Stimulated activated CD8-positive, alpha-beta memory T cell treated with anti-CD3 and anti-CD28 coated beads, Interleukin-15, amount 100 ng/mL, for 4 hours (primary cell): ENCODE data around the gene ENGASE.

Experiments used
- DNase-seq, 2 donors: peaks; one replicate each; pipeline ENCODE4 v3.0.0-alpha.2; 2020; ENCODE audit warnings: low read depth in 2 of 2

ENGASE gene

DNA sequence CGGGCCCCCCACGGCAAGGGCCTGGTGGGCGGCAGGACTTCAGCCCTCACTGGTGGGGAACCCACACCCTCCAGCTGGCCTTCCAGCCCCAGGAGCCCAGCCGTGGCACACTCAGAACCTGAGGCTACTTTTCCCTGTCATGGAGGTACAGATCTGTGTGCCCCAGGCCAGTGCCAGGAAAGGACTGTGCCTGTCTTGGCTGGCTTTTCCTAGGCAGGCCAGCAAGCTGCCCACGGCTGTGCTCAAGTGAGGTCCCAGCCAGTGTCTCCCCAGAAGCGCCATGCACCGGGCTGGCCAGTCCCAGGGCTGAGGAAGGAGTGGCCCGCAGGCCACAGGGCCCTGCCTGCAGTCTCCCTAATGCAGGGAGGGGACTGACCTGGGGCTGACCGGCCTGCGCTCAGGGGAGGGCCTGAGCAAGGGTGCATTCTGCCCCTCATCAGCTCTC, 16.6 kb downstream of the ENGASE start:
- no peak for DNase-seq

DNA sequence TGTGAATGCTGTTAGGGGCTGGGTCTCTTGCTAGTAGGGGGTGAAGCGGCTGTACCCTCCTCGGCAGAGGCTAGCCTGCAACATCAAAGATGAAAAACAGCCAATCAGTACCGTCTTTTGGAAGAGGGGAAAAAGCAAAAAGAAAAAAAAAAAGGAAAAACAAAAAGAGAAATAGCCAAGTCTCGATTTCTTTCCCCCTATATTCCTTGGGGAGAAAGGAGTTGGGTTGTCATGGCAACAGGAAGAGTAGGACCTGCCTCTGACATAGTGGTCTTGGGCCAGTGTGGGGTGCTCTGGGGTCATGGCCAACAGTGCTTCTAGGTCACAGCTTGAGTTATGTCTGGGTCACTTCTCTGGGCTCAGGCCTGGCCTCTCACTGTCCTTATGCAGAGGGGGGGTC, 17.9 kb downstream of the ENGASE start:
- DNase-seq: no peak

DNA sequence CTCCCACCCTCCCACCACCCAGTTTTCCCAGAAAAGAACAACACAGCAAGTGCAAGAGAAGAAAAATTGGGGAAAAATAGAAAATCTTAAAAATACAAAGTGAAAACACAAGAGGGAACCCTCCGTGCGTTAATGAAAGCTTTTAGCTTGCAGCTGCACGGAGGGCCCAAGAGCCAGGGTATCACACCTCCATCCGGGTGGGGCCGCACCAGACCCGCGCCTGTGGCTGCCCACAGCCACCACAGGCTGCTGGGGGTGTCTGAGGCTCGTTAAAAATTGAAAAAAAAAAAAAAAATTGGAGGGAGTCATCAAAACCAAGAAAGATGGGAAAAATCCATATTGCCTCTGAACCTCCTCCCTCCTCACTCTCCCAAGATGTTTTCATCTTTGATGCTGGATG, 18.6 kb downstream of the ENGASE start:
- no peak for DNase-seq

DNA sequence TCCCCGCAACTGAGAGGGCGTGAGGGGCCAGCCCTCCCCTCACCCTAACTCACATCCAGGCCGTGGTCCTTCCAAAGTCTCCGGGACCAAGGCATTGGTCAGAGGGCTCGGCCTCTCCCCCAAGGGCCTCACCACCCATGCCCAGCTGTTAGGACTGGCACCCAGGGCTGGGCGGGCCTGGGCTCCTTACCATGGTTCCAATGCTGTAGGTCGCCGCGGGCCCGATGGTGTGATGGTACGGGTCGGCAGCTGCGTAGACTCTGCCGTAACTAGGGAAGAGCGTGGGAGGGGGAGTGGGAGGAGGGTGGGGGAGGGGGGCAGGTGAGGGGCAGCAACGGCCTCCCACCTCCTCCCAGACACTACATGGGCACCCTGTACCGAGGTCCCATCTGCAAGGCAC, 19.6 kb downstream of the ENGASE start:
- no peak for DNase-seq

DNA sequence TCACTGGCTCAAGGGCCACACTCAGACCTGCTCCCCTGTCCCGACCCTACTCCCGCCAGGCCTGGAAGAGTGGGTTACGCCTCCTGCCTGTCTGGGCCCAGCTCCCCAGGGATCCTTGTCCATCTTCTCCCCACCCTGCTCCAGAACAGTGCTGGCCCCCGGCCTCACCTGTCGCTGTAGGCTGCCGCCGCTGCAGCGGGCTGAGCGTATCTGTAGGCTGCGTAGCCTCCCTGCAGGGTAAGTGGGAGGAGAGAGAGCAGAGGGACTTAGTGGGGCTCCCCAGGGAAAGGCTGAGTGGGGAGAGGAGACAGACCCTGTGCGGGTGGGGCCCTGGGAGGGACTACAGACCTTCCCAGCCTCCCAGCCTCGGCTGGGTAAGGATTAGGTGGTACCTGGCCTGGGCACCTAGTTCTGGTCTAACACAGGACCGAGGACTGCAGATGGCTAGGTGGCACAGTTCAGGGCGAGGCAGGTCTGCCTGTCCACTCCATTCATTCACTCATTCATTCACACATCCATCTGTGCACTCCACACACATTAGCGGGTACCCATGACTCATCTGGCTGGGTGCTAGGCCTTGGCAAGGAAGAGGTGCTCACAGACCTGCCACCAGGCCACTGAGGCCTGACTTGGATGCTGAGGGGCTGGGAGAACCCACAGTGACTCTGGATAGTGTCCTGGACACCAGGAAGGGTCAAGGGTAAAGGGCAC, 20.9 kb downstream of the ENGASE start:
- no peak for DNase-seq

DNA sequence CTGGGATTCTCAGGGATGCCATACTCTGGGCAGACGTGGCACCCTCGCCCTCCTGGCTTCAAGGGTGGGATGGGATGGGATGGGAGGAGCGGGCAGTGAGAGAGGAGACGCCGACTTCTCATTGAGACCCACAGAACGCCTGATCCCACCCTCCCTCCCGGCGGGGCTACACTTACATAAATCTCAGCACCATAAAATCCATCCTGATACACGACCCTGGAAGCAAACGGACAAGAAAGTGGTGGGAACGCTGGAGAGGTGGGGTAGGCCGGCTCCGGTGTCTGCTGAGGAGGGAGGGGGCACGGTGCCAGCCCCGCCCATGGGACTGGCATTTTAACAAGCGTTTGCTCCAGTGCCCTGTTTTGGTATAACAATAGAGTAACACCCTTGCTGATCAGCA, 21.9 kb downstream of the ENGASE start:
- DNase-seq: no peak

DNA sequence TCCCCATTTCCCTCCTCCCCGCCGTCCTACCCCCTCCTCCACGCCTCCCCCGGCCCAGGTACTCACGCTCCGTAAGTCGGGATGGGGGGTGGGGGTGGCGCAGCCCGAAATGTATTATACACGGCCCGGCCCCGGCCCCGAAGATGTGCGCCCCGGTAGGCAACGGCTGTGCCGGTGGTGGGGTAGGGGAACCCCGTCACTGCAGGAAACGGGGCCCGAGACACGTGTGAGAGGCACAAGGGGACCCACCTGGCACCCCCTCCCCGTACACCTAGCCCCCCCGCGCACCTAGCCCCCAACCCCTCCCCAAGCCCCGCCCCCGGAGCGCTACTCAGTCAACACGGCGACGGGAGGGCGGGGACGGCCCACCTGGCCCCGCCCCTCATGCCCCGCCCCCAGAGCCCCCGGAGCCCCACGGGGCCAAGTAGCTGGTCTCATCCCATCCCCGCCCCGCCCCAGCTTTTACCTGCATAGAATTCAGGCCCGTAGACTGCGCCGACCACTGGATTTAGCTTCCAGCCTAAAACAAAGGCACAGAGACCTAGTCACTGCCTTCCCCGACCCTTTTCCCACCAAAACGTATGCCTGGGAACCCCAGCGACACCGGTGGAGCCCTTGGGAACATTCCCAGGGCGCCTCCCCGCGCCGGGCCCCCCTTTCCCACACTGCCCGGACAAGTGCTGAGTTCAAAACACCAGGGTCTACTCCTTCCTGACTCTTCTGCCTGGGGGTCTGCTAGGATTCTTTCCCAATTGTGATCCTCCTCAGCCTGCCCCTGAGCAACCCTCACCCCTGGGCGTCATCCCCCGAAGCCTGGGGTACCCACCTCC, 22.8 kb downstream of the ENGASE start:
- DNase-seq: no peak

DNA sequence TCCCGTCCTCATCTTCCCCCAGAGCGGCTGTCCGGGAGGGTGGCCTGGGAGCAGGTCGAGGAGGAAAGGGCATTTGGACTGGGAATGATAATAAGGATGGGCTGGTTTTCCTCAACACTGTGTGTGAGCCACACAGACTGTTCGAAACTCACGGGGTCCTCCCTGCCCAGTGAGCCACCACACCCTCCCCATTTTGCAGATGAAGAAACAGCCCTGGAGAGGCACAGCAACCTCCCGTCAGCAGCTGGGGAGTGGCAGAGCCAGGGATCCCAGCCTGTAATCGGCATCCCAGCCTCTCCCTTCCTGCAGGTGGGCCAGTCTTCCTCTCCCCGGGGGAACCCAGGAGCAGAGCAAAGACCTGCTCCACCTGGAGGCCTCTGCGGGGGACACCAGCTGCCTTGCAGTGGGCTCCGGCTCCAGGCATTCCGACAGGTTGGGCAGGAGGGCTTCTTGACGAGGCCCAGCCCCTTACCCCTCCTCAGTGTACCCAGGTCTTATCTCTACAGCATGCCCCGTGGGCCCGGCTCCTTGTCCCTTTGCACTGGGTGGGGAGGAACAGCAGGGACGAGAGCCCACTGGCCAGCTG, 23.8 kb downstream of the ENGASE start:
- DNase-seq: no peak

DNA sequence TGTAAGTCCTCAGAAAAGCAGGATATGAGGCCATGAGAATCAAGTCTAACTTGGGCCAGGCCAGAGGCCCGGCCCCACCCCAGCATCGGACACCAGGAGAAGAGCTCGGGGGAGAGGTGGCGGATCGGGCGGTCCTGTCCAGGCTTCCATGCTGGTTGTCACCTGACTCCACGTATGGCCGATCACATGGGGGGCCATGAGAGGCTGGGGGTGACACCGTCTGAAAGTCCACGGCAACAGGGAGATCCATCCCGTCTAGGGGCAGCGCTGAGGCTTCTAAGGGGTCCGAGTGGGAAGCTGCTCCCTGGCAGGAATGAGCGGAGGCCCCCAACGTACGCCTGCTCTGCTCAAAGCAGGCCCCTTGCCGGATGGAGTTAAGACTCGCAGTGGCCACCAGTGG, 25.8 kb downstream of the ENGASE start:
- no peak for DNase-seq

DNA sequence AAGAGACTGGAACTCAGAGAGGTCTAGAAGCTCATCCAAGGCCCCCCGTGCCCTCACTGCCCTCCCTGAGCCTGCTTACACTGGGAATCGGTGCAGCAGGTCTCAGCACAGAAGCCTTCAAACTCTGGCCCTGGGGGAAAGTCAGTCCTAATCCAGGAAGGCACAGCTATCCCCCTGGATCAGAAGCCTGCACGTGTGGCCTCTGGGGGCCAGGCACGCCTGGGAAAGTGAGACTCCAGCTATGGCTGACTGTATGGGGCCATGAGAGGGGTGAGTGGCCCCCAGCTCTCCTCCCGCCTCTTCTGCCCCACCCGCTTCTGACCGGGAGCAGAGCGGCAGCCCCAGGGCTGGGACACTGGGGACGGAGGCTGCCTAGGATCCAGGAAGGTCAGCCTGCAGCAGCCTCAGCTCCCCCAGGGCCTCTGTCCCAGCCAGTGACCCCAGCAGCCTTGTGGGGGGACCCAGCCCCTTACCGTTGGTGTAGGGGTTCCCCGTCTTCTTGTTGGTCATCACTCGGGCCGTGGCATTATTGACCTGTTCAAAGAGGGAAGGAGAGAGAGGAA, 26.6 kb downstream of the ENGASE start:
- no peak for DNase-seq

DNA sequence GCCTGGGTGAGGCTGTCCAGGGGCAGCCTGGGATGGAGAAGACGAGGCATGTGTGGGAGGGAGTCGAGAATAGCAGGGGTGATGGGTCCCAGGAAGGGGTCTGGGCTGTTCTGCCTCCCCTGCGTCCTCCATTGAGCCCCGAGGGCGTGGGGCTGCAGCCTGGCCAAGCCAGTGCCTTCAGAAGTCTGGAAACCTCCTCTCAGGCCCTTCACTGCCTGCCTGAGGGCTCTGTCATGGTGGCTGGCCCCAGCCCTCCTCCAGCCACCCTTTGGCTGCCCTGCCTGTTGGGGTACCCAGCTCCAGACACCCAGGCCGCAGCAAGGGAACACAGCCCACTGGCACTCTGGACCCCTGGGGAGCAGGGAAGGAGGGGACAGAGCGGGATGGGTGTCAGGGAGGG, 27.6 kb downstream of the ENGASE start:
- DNase-seq: no peak

DNA sequence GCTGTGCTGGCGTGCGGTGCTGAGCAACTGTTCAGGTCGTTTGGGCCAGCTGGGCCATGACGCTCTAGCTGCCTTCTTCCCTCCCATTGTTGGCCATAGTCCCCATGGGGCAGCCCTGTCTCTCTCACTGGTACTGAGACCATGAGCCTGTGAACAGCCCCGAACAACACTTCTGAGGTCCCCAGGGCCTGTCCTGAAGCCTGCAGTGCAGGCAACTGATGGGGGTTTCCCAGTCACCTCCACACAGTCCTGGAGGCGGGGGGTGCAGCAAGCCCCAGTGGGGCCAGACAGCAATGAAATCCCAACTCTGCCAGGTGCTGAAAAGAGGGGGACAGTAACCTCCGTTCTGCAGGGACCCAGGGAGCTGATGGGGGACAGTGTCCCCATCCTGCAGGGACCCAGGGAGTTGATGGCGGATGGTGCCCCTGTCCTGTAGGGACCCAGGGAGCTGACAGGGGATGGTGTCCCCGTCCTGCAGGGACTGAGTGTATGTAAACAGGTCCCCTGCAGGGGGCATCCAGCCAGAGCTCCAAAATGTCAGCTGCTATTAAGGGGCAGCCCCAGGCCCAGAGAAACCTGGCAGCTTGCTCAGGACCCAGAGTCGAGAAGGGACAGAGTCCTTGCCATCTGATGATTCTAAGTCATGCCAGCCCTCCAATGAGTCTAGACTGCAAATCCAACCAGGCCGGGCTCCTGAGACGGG, 30.4 kb downstream of the ENGASE start:
- DNase-seq: no peak

DNA sequence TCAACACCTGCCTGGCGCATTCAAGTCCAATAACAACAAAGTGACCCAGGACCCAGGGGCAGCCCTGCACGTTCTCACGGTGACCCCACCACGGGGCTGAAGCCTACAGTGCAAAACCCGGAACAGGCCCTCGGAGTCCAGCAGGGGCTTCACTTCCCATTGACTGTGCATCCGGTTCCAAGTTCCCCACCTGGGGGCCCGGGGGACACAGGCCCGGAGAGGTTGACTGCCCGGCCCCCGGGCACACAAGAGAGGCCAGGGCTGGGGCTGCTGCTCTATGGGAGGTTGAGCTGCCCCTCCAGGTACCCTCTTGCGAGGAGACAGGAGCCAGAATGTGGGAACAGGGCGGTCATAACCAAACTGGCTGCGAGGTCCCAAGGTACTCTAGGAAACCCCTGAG, 31.3 kb downstream of the ENGASE start:
- DNase-seq: no peak

DNA sequence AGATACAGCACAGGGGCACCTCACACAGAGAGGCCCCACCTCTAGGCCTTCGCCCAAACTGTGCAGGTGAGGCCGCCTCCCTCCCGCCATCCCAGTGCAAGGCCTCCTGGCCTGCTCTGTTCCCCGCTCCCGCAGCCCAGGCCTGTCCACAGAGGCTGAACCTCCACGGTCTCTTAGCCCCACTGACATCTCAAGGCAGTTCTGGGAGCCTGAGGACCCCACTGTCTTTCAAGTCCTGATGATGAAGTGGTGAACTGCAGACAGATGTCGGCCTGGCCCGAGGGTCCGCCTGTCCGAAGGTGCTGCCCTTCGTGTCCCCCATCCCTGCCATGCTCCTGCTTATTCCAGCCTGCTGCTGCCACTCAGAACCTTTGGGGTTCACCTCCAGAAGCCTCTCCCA, 32.3 kb downstream of the ENGASE start:
- DNase-seq: no peak

DNA sequence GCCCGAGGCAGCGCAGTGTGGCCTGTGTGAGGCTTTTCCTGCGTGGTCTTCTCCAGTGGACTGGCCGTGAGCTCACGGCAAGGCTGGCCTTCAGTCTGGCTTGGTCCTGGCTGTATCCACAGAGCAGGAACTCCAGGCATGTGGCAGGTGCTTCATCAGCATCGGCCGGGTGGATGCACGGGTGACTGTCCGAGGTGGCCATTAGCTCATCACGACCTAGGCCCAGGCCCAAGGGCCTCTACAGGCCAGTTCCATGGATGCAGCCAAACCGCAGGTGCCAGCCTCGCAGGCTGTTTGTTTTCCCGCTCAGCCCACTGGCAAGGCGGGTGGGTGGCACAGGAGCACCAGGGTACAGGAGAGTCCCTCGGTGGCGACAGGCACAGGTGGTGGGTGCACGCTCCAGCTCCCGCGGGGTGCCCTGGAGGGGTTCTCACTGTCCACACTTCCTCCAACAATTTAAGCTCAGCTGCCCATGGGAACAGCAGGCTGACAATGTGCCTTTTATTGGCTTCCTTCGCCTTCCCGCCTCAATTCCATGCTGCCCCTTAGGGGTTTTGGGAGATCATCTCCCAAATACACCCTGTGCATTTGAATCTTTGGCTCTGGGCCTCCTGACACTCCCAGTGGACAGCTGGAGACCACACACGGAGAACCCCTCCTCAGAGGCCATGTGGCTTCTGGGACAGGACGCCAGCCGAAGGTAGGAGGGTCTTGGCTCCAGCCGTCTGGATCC, 33.0 kb downstream of the ENGASE start:
- no peak for DNase-seq

DNA sequence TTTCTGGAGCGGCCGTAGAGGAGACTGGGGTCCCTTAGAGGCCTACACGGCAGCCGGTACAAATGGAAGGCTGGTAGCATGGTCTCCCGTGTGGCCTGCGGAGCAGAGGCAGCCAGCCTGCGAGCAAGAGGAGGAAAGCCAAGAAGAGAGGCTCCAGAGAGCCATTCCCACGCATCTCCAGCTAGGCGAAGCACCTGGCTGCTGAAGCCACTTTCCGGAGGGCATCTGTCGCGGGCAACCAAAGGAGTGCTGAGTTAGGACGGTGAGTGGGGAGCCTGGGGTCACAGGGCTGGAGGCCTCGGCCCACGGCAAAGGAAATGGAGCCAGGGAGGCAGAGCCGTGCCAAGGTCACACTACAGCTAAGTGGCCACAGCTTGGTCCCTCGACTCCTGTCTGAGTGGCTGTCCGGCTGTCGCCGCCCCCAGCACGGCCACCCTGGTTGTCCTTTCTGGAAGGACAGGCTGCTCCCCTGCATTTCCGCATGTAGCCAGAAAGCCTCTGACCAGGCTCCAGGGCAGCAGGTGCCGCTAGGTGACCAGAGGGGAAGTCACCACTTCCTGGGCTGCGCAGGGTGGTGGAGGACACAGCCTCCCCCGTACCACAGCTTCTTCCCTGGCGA, 33.7 kb downstream of the ENGASE start:
- no peak for DNase-seq

DNA sequence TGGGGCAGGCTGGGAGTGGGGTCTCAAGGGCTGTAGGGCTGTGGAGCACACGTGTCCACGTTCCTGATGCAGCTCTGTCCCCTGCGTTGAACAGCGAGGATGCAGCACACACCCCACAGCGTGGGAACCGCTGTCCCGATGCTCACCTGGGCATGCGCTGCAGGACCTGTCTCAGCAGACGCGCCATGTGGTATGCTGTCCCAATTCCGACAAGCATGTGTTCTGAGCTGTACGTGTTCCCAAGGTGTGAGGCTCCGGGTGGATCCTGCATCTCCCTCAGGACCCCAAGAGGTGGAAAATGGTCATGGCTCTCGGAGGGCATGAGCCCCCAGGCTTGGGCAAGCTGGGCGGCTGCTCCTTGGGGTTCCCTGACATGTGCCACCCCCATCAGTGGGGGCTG, 34.2 kb downstream of the ENGASE start:
- DNase-seq: no peak

DNA sequence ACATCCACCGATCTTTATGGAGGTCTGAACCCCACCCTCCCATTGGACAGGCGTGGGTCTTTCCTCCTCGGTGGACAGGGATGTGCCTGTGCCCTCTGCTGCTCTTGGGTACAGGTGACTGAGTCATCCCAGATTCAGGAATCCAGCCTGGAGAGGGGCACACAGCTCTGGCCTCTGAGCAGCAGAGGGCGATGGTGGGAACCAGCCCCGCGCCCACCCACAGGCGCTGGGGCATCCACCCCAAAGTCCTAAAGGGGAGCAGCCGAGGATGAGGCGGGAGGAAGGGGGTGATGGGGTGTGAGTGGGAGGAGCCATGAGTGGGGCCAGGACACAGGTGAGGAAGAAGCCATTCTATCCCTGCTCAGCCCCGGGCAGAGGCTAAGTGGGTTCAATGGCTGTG, 35.0 kb downstream of the ENGASE start:
- no peak for DNase-seq

DNA sequence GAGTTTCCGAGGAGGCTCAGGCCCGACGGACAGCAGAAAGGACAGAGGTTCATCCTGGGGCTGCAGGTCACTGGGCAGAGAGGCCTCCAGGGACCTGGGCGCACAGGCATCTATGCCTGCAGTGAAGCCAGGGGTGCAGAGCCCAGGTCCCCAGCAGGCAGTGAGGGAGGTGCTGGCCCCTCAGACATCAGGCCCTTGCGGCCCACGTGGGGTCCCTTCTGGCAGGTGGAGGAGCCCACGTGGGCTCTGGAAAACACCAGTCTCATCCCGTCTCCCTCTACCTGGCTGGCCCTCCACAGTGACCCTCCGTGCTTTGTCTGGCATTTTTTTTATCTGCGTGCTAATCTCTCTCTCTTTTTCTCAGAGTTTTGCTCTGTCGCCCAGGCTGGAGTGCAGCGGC, 36.5 kb downstream of the ENGASE start:
- DNase-seq: no peak

DNA sequence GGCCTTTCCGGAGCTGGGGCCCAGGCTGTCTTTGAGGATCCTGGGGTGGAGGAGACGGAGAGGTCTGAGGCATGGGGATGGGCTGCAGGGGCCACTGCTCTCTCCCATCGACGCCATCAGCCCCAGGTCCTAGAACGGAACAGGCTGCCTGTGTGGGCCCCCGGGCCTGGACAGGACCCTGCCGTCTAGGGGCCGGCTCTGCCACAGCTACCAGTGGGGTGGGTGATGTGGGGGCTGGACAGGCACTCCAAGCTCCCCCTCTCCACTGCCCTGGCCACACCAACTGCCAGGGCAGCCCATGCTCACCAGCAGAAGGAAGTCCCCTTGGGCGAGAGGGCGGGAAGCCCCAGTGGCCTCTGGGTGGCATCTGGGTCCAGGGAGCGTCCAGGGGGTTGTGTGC, 37.8 kb downstream of the ENGASE start:
- DNase-seq: no peak
